ENCODE results near the gene ITPR2.
A peak's percentile ranks its signal among the peaks of the same experiment; 100 is the strongest.

Gene ITPR2

DNA sequence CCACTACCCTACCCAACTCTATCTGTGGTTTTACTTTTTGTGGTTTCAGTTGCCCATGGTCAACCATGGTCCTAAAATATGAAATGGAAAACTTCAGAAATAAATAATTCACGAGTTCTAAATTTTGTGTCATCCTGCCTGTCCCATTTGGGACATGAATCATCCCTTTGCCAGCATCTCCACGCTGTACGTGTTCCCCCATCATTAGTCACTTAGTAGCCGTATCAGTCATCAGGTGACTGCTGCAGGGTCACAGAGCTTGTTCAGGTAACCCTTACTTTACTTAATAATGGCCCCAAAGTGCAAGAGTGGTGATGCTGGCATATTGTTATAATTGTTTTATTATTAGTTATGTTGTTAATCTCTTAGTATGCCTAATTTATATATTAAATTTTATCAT is 209.9 kb downstream of the ITPR2 start:
- Histone ChIP-seq H3K27me3 (no peaks in the 10 kb centered on the region), H3K4me3 (no peak overlapping the region), H3K27ac (no peak overlapping the region), H3K4me2 (no peak overlapping the region), H3K9me3 (replicated peaks in 1 of 11) (no peaks in the 10 kb centered on the region), H3K36me3 (peaks cover 0 to 95% (median 22%) of the 10 kb centered on the region in 11 experiments; a peak in 15 of 22 replicates), H4K20me1 (no peaks in the 10 kb centered on the region), H3K9ac (no peak overlapping the region), H3K4me1 (peaks cover 0 to 11% (median 0%) of the 10 kb centered on the region in 10 experiments; a peak in 1 of 20 replicates)
- TF ChIP-seq Cebpa-rat (IDR thresholded peaks at IDR 0.05): no peak

DNA sequence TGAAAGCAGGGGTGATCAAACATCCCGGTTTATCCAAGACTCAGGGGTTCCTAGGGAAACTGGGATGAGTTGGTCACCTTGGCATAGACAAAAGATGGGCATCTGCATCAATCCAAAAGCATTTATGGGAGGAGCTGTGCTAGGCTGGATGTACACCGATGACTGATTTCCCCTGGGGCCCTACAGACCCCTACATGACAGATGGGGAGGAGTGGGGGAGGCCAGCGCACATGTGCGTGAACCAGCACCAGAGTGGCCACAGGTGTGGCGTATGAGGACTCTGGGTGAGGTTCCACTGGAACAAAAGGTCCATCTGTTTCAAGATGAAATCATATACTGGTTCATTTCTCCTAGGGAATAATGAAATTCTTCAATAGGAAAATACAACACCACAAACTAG is 210.4 kb downstream of the ITPR2 start:
- Histone ChIP-seq H3K36me3 (peaks cover 0 to 90% (median 22%) of the 10 kb centered on the region in 11 experiments; a peak in 15 of 22 replicates), H3K9me3 (replicated peaks in 1 of 11) (no peaks in the 10 kb centered on the region), H4K20me1 (no peaks in the 10 kb centered on the region), H3K4me2 (peak overlapping the region in 3 of 11 experiments; percentile 23 to 28 (median 25); a peak in 2 of 22 replicates), H3K27me3 (no peaks in the 10 kb centered on the region), H3K9ac (no peak overlapping the region), H3K4me3 (no peak overlapping the region), H3K27ac (no peak overlapping the region), H3K4me1 (peaks cover 0 to 11% (median 0%) of the 10 kb centered on the region in 10 experiments; a peak in 1 of 20 replicates)
- no peak for TF ChIP-seq Cebpa-rat (IDR thresholded peaks at IDR 0.05)

DNA sequence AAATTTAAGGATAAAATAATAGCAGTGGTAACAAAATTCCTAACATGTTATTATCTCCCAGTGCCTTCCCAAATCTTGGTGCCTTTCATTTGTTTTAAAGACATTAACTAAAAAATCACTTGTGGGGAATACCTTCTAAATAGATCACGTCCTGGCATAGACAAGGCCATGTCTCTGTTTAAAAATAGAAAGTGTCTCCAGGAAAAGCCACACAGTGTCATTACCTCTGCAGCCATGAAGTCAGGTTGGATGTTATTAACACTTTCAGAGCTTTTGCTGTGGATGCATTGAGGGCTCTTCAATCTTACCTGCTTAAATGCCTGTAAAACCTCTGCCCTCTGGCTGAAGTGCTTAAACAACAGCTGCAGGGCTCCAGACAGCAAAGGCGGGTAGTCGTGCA is 211.1 kb downstream of the ITPR2 start:
- no peak for TF ChIP-seq Cebpa-rat (IDR thresholded peaks at IDR 0.05)
- Histone ChIP-seq H3K4me3 (no peak overlapping the region), H3K27me3 (no peaks in the 10 kb centered on the region), H3K36me3 (peaks cover 0 to 85% (median 20%) of the 10 kb centered on the region in 11 experiments; a peak in 15 of 22 replicates), H4K20me1 (no peaks in the 10 kb centered on the region), H3K27ac (no peak overlapping the region), H3K4me2 (no peak overlapping the region), H3K9me3 (replicated peaks in 1 of 11) (no peaks in the 10 kb centered on the region), H3K4me1 (peaks cover 0 to 11% (median 0%) of the 10 kb centered on the region in 10 experiments; a peak in 1 of 20 replicates), H3K9ac (no peak overlapping the region)

DNA sequence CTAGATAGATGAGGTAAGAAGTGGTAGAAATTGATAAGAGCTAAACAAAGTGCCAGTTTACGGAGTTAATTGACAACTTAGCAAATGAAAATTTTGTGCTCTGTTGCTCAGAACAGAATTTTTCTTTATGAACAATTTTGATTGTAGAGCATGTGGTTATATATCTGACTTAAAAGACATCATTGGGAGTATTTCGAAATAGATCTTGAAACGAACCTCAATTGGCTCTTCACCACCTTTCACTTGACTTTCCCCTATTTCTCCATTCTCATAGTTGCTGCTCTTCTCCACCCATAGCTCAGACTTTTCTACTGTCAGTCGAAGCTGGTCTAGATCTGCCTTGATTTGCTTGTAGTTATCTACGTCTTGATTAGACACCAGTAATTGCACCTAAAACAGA is 212.1 kb downstream of the ITPR2 start:
- Histone ChIP-seq H3K9ac (no peak overlapping the region), H3K36me3 (peaks cover 0 to 82% (median 20%) of the 10 kb centered on the region in 11 experiments; a peak in 14 of 22 replicates), H3K27ac (no peak overlapping the region), H3K9me3 (replicated peaks in 1 of 11) (no peaks in the 10 kb centered on the region), H4K20me1 (no peaks in the 10 kb centered on the region), H3K4me1 (peaks cover 0 to 11% (median 0%) of the 10 kb centered on the region in 10 experiments; a peak in 1 of 20 replicates), H3K4me3 (no peak overlapping the region), H3K27me3 (no peaks in the 10 kb centered on the region), H3K4me2 (no peak overlapping the region)
- 0 out of 22 replicates have a peak, but pooled peaks of 2 of the 11 experiments have one; percentile 16 to 29 for TF ChIP-seq Cebpa-rat (IDR thresholded peaks at IDR 0.05)

DNA sequence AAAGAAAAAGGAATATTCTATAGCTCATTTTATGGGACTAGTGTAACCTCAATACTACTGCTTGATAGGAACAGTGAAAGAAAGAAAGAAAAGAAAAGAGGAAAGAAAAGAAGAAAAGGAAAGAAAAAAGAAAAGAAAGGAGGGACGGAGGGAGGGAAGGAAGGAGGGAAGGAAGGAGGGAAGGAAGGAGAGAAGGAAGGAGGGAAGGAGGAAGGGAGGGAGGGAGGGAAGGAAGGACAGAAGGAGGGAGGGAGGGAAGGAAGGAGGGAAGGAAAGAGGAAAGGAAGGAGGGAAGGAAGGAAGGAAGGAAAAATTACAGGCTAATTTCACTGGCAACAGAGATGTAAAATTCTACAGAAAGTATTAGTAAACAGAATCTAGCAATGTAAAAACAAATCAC is 215.5 kb downstream of the ITPR2 start:
- no peaks in the 10 kb centered on the region for H4K20me1 ChIP-seq
- H3K27ac ChIP-seq: no peak overlapping the region
- peaks cover 0 to 5% (median 0%) of the 10 kb centered on the region in 10 experiments; a peak in 1 of 20 replicates for H3K4me1 ChIP-seq
- TF ChIP-seq Cebpa-rat (IDR thresholded peaks at IDR 0.05): no peak
- H3K9me3 ChIP-seq (replicated peaks in 1 of 11): no peaks in the 10 kb centered on the region
- no peak overlapping the region for H3K4me3 ChIP-seq
- H3K27me3 ChIP-seq: no peaks in the 10 kb centered on the region
- no peak overlapping the region for H3K9ac ChIP-seq
- H3K4me2 ChIP-seq: no peak overlapping the region
- H3K36me3 ChIP-seq: peaks cover 0 to 69% (median 18%) of the 10 kb centered on the region in 11 experiments; a peak in 13 of 22 replicates

DNA sequence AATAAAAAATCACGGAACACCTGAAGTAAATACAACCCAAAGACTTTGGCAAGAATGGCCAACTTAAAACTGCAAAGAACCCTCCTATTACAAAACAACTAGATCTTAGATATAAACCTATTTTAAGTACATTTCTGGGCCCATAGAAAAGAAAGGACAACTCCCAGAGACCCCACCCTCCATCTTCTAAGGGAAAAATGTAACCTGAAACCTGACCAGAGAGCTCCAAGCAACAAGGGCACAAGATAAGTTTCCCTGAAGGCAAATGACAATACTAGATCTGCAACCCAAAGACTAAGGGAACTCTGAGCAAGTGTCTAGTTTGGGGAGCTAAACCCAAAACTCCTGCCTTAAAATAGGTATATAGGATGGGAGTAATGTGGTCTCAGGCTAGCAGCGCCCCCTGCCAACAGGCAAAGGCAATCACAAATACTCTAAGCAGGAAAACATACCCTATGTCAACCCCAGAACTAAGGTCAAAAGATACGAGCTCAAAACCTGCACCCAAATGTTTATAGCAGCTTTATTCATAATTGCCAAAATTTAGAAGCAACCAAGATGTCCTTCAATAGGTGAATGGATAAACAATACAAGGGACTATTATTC is 218.9 kb downstream of the ITPR2 start:
- H3K27ac ChIP-seq: no peak overlapping the region
- H3K9ac ChIP-seq: no peak overlapping the region
- H3K4me1 ChIP-seq: peaks cover 0 to 13% (median 6%) of the 10 kb centered on the region in 10 experiments; a peak in 14 of 20 replicates
- no peak overlapping the region for H3K4me3 ChIP-seq
- H4K20me1 ChIP-seq: no peaks in the 10 kb centered on the region
- no peaks in the 10 kb centered on the region for H3K27me3 ChIP-seq
- no peak for TF ChIP-seq Cebpa-rat (IDR thresholded peaks at IDR 0.05)
- no peak overlapping the region for H3K4me2 ChIP-seq
- peaks cover 0 to 50% (median 0%) of the 10 kb centered on the region in 11 experiments; a peak in 6 of 22 replicates for H3K36me3 ChIP-seq
- H3K9me3 ChIP-seq (replicated peaks in 1 of 11): no peaks in the 10 kb centered on the region

DNA sequence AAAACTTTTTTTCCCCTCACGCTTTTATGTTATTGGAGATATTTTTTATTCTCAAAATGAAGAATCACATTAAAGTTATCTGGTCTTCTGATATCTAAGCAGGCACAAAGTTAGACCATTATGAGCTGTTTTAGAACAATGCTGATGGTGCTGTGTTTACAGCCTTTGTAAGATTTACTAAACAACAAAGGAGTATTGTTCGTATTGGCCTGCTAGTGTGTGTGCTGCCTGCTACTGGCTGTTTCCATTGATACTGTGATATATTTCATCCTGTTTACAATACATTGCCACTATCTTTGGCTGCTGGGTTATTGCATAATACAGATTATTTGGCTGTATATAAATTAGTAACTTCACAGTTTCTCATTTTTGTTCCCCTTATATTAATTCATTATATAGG is 220.8 kb downstream of the ITPR2 start:
- no peak overlapping the region for H3K27ac ChIP-seq
- no peaks in the 10 kb centered on the region for H3K9me3 ChIP-seq (replicated peaks in 1 of 11)
- H3K4me3 ChIP-seq: no peak overlapping the region
- no peak for TF ChIP-seq Cebpa-rat (IDR thresholded peaks at IDR 0.05)
- H3K4me2 ChIP-seq: no peak overlapping the region
- peaks cover 0 to 15% (median 7%) of the 10 kb centered on the region in 10 experiments; a peak in 14 of 20 replicates for H3K4me1 ChIP-seq
- H3K36me3 ChIP-seq: peaks cover 0 to 56% (median 0%) of the 10 kb centered on the region in 11 experiments; a peak in 3 of 22 replicates
- no peak overlapping the region for H3K9ac ChIP-seq
- H4K20me1 ChIP-seq: no peaks in the 10 kb centered on the region
- no peaks in the 10 kb centered on the region for H3K27me3 ChIP-seq

DNA sequence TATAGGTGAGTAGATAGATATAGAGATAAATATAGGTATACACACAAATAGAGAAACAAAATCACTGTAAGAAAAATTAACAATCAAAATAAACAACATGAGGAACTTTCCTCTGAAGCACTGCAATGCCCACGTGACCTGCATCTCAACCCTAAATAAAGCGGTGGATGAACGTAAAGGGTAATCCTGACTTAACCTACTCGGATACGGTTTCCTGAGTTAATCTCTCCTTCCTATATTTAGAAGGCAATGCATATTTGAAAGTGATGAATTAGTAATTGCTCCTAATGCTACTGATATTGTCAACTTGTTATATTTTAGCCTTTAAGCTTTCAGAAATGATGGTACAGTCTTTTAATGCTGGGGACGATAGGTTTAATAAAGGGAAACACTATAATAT is 221.4 kb downstream of the ITPR2 start:
- no peaks in the 10 kb centered on the region for H3K27me3 ChIP-seq
- H3K27ac ChIP-seq: no peak overlapping the region
- no peaks in the 10 kb centered on the region for H4K20me1 ChIP-seq
- no peaks in the 10 kb centered on the region for H3K9me3 ChIP-seq (replicated peaks in 1 of 11)
- peaks cover 0 to 15% (median 7%) of the 10 kb centered on the region in 10 experiments; a peak in 14 of 20 replicates for H3K4me1 ChIP-seq
- no peak overlapping the region for H3K4me3 ChIP-seq
- no peak overlapping the region for H3K4me2 ChIP-seq
- no peak for TF ChIP-seq Cebpa-rat (IDR thresholded peaks at IDR 0.05)
- no peak overlapping the region for H3K9ac ChIP-seq
- H3K36me3 ChIP-seq: peaks cover 0 to 52% (median 0%) of the 10 kb centered on the region in 11 experiments; a peak in 3 of 22 replicates

DNA sequence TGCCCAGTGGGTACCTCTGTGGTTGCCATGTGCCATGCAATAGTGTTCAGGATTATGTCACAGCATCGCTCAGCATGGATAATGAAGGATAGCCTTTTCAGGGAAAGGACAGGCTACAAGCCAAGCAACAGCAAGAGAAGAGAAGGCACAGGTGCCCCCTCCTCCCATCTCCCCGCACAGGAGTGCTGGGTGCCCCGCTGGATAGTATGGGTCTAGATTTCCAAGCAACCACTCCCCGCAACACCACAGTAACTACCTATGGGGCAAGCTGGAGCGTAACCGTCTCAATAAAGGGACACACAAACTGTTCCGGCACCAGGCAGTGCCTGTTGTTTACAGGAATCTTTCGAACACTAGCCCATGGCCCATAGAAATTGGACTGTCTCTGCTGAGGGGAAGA is 222.2 kb downstream of the ITPR2 start:
- Histone ChIP-seq H3K27ac (no peak overlapping the region), H4K20me1 (no peaks in the 10 kb centered on the region), H3K27me3 (no peaks in the 10 kb centered on the region), H3K9me3 (replicated peaks in 1 of 11) (no peaks in the 10 kb centered on the region), H3K36me3 (peaks cover 0 to 52% (median 0%) of the 10 kb centered on the region in 11 experiments; a peak in 4 of 22 replicates), H3K9ac (no peak overlapping the region), H3K4me1 (peaks cover 0 to 15% (median 7%) of the 10 kb centered on the region in 10 experiments; a peak in 14 of 20 replicates), H3K4me3 (no peak overlapping the region), H3K4me2 (no peak overlapping the region)
- no peak for TF ChIP-seq Cebpa-rat (IDR thresholded peaks at IDR 0.05)
